NT2/D1 (cell line): ENCODE data around the gene APBA2.

Experiments used
- DNase-seq: peaks from one replicate; pipeline ENCODE4 v3.0.0-alpha.2; 2011; ENCODE audit warnings: low read depth, low spot score
- H3K27me3 ChIP-seq: 2 replicates; pipeline ENCODE4 v1.6.0; 2011; ENCODE audit warnings: mild to moderate bottlenecking; ENCODE audit not compliant: insufficient read length, insufficient read depth
- H3K36me3 ChIP-seq: 2 replicates; pipeline ENCODE4 v1.6.1; 2011; ENCODE audit warnings: mild to moderate bottlenecking, low read length, mixed read lengths; ENCODE audit not compliant: insufficient read depth, insufficient read length
- H3K4me1 ChIP-seq: 2 replicates; pipeline ENCODE4 v1.5.1; 2011; ENCODE audit not compliant: insufficient read depth, insufficient read length
- H3K4me3 ChIP-seq: 2 replicates; pipeline ENCODE4 v1.5.1; 2011; ENCODE audit warnings: low read depth; ENCODE audit not compliant: insufficient read length
- H3K9ac ChIP-seq: 2 replicates; pipeline ENCODE4 v1.6.0; 2011; ENCODE audit warnings: low read depth; ENCODE audit not compliant: insufficient read length
- H3K9me3 ChIP-seq: 2 replicates; pipeline ENCODE4 v1.5.1; 2011; ENCODE audit warnings: mild to moderate bottlenecking, low read length; ENCODE audit not compliant: insufficient read depth
- SUZ12 ChIP-seq: IDR thresholded peaks from 2 replicates; pipeline ENCODE4 v1.6.1; 2011; ENCODE audit not compliant: insufficient read length, insufficient read depth; ENCODE audit errors: extremely low read depth
- YY1 ChIP-seq: IDR thresholded peaks from 2 replicates; pipeline ENCODE4 v1.6.1; 2011; ENCODE audit not compliant: insufficient read length, insufficient read depth
- ZNF274 ChIP-seq: IDR thresholded peaks from 2 replicates; pipeline ENCODE4 v1.6.1; 2011; ENCODE audit warnings: mild to moderate bottlenecking, low read depth, low read length

The APBA2 gene

DNA sequence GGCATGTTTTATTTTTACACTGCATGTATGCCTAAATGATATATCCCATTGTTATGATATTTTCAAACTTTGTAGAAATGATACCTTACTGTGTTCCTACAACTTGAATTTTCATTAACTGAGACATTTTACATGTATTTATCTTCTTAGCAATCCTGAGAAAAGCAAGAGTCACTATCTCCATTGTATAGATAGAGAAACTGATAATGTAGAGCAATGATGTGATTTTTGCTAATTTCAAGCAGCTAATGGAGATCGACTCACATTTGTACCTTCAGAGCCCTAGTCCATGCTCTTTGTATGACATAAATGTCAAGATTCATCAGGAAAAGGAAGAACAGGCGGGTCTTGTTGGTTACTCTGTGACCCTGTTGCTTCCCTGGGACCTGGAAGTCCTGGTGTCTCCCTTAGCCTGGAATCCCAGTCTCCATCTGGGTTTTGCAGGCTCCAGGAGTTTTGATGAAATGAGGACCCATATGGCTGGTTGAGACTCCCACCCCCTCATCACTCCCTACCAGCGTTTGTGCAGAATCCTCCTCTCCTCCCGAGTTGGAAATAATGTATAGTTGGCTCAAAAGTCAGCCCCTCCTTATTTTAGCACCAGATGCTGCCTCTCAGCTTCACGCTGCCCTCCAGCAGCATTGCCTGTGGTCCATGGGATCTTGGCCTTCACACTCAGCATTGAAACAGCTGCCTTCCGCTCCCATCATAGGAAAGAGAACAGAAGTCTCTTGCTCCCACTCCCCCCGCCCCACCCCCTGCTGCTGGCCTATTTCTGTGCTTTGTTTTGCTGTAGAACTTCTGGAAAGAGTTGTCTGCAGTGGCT is 67.1 kb downstream of the APBA2 start:
- TF ChIP-seq YY1 (no peak), ZNF274 (no peak), SUZ12 (no peak)
- no peaks in the 10 kb centered on the region for H3K36me3 ChIP-seq
- no peaks in the 10 kb centered on the region for H3K4me1 ChIP-seq
- no peaks in the 10 kb centered on the region for H3K27me3 ChIP-seq
- DNase-seq: no peak
- H3K9ac ChIP-seq: no peak overlapping the region
- H3K9me3 ChIP-seq: no peaks in the 10 kb centered on the region
- H3K4me3 ChIP-seq: no peak overlapping the region

DNA sequence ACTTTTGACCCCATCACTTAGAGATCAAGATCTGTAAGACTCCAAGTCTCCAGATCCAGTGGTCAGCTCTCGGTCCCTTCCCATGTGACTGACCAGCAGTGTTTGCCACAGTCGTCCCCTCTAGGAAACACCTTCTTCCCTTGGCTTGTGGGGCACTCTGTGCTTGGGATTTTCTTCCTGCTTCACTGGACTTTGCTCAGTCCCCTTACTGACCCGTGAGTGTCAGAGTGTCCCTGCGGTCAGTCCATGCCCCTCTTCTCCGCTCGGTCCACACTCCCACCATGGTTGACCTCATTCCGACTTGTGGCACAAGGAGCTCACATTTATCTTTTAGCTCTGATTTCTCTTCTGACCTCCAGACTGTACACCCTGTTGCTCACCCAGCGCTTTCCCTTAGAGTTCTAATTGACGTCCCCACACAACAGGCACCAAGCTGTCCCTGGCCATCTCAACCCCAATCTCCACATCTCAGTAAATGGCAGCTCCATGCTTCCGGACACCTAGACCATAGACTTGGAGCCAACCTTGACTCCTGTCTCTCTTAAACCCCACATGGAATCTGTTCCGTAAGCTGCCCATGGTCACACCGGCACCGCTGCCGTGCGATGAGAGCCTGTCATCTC is 67.9 kb downstream of the APBA2 start:
- TF ChIP-seq ZNF274 (no peak), YY1 (no peak), SUZ12 (no peak)
- no peak for DNase-seq
- Histone ChIP-seq H3K36me3 (no peaks in the 10 kb centered on the region), H3K9ac (no peak overlapping the region), H3K9me3 (no peaks in the 10 kb centered on the region), H3K27me3 (no peaks in the 10 kb centered on the region), H3K4me1 (no peaks in the 10 kb centered on the region), H3K4me3 (no peak overlapping the region)

GRCh38 chr15:28954466-28955159 is 68.8 kb downstream of the APBA2 start:
- no peak for DNase-seq
- Histone ChIP-seq H3K9ac (no peak overlapping the region), H3K9me3 (no peaks in the 10 kb centered on the region), H3K36me3 (no peaks in the 10 kb centered on the region), H3K4me1 (no peaks in the 10 kb centered on the region), H3K4me3 (no peak overlapping the region), H3K27me3 (no peaks in the 10 kb centered on the region)
- TF ChIP-seq ZNF274 (no peak), YY1 (no peak), SUZ12 (no peak)

DNA sequence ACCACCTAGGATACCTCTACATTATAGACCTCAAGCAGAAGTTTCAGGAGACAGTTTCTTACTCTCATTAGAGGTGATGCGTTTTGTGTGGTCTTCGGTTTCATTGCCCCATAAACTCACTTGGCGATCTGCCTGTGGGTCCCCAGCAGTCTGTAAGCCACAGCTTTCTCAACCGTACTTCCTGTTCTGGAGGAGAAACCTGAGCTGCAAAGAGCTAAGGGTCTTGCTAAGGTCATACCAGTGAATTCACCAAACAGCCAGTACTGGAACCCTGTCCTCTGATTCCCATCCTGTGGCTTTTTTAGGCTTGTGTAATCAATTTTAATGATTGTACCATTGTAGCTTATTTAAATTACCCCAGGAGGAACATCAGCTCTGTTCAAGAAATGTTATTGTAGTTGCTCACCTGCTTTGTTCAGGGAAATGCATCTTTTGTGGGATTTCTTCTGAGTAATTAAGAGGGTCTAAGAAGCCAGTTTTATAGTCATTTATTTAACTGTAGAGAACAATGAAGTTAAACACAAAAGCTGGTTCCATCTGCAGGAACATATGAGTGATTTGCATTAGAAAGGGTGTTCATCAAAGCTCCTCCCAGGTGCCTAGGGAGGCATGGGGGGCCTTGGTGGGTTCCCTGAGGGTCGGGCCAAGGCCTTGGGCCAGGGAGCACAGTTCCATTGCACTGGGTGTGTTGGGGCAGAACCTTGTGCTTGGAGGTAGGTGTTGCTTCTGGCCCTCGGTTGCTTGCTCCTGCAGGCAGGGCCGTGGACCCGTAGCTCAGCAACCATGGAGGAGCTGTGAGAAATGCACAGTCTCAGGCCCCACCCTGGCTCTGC is 69.6 kb downstream of the APBA2 start:
- no peaks in the 10 kb centered on the region for H3K9me3 ChIP-seq
- H3K4me3 ChIP-seq: no peak overlapping the region
- H3K9ac ChIP-seq: no peak overlapping the region
- H3K4me1 ChIP-seq: no peaks in the 10 kb centered on the region
- DNase-seq: no peak
- TF ChIP-seq SUZ12: no peak
- TF ChIP-seq ZNF274: no peak
- TF ChIP-seq YY1: no peak
- H3K27me3 ChIP-seq: no peaks in the 10 kb centered on the region
- no peaks in the 10 kb centered on the region for H3K36me3 ChIP-seq

DNA sequence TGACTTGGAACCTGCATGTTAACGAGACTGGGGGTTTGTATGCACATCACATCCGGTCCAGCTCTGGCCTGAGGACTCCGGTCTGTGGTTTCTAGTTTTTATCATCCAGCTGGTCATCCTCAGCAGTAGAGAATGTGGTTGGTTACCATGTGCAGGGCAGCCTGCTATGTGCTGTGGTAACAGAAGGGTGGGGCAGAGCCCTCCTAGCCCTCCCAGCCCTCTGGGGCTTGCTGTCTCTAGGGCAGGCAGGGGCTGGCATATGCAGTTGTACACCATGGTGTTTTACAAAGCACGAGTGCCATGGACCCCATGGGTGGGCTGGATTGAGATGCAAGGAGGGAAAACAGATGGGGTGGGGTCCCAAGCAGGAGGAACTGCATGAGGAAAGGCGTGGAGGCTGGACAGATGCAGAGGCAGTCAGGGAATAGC is 70.2 kb downstream of the APBA2 start:
- no peak overlapping the region for H3K9ac ChIP-seq
- no peak overlapping the region for H3K4me3 ChIP-seq
- H3K9me3 ChIP-seq: no peaks in the 10 kb centered on the region
- H3K36me3 ChIP-seq: no peaks in the 10 kb centered on the region
- no peaks in the 10 kb centered on the region for H3K27me3 ChIP-seq
- no peak for DNase-seq
- TF ChIP-seq YY1 (no peak), ZNF274 (no peak), SUZ12 (no peak)
- H3K4me1 ChIP-seq: no peaks in the 10 kb centered on the region

GRCh38 chr15:28956491-28956890 is 70.7 kb downstream of the APBA2 start:
- no peak for TF ChIP-seq ZNF274
- no peak for TF ChIP-seq SUZ12
- no peak for TF ChIP-seq YY1
- no peak overlapping the region for H3K4me3 ChIP-seq
- H3K4me1 ChIP-seq: no peaks in the 10 kb centered on the region
- no peaks in the 10 kb centered on the region for H3K27me3 ChIP-seq
- no peaks in the 10 kb centered on the region for H3K9me3 ChIP-seq
- no peak overlapping the region for H3K9ac ChIP-seq
- no peak for DNase-seq
- no peaks in the 10 kb centered on the region for H3K36me3 ChIP-seq
